PFSK-1 (cell line): ENCODE measurements around the gene LRP3.

Experiments used
- FOXP2 ChIP-seq: optimal IDR thresholded peaks from 2 replicates; pipeline ENCODE3; 2011; ENCODE audit warnings: borderline replicate concordance, control low read depth, inconsistent platforms; ENCODE audit not compliant: insufficient read depth; ENCODE audit errors: extremely low read length, extremely low read depth
- POLR2AphosphoS5 ChIP-seq: IDR thresholded peaks from 2 replicates; pipeline ENCODE4 v1.6.1; 2012; ENCODE audit warnings: low read depth, mild to moderate bottlenecking, control low read depth, low read length, moderate library complexity
- REST ChIP-seq, 2 experiments: IDR thresholded peaks; 2 replicates each; pipeline versions ENCODE4 v1.6.1 to v1.8.0; 2011 to 2012; ENCODE audit warnings: low read depth in 2 of 2, low read length in 2 of 2, control low read depth in 1 of 2, inconsistent platforms in 1 of 2, mild to moderate bottlenecking in 1 of 2, moderate library complexity in 1 of 2; ENCODE audit not compliant: insufficient read depth in 1 of 2
- SIN3A ChIP-seq: IDR thresholded peaks from 2 replicates; pipeline ENCODE4 v1.6.1; 2012; ENCODE audit warnings: mild to moderate bottlenecking, low read length, moderate library complexity, borderline replicate concordance; ENCODE audit not compliant: insufficient read depth
- TAF1 ChIP-seq: IDR thresholded peaks from 2 replicates; pipeline ENCODE4 v1.6.1; 2012; ENCODE audit warnings: low read length, control low read depth, borderline replicate concordance; ENCODE audit not compliant: insufficient read depth

Gene LRP3

GRCh38 chr19:33171222-33171795 is 22.8 kb upstream of the LRP3 start:
- TF ChIP-seq TAF1 (no peak), REST (IDR thresholded peaks at IDR 0.05; ENCODE audit: insufficient read depth in 1 of 2, low read depth in 2 of 2, low read length in 2 of 2) (no peak), SIN3A (no peak), FOXP2 (no peak), POLR2AphosphoS5 (no peak)

- no peak for TF ChIP-seq FOXP2
These were observed 22.2 kb upstream of the LRP3 start for GRCh38 chr19:33171916-33172359.

GRCh38 chr19:33174186-33174585 is 19.9 kb upstream of the LRP3 start:
- TF ChIP-seq POLR2AphosphoS5 (no peak), REST (IDR thresholded peaks at IDR 0.05; ENCODE audit: insufficient read depth in 1 of 2, low read depth in 2 of 2, low read length in 2 of 2) (no peak), TAF1 (no peak), SIN3A (no peak), FOXP2 (no peak)

GRCh38 chr19:33175156-33175782 is 18.9 kb upstream of the LRP3 start:
- no peak for TF ChIP-seq REST (IDR thresholded peaks at IDR 0.05; ENCODE audit: insufficient read depth in 1 of 2, low read depth in 2 of 2, low read length in 2 of 2)
- no peak for TF ChIP-seq SIN3A
- no peak for TF ChIP-seq TAF1

- TF ChIP-seq FOXP2 (no peak), POLR2AphosphoS5 (no peak), TAF1 (no peak), REST (IDR thresholded peaks at IDR 0.05; ENCODE audit: insufficient read depth in 1 of 2, low read depth in 2 of 2, low read length in 2 of 2) (no peak), SIN3A (no peak)
These were observed 18.1 kb upstream of the LRP3 start for GRCh38 chr19:33175886-33176669.
